Caco-2 (cell line): ENCODE results near the gene HSD11B1. TPM values are rescaled to one million over a fixed set of nuclear protein-coding genes. Genes with fewer than 3 reads are reported as not detected.

Experiments
- BruUV-seq: library from RNA; stranded (reverse); fragments of 400-500 nt; replicated peaks from 2 replicates; lab custom pipeline; 2021; lab: Mats Ljungman, UMichigan
- CTCF ChIA-PET: fragments of 300-600 bp; sonication (Branson Sonifier 250); formaldehyde crosslinking; loops from one replicate; lab custom pipeline; 2022; ENCODE audit warnings: antibody characterized with exemption; lab: Charles Lee
- POLR2A ChIA-PET: fragments of 300-600 bp; sonication (Branson Sonifier 250); formaldehyde crosslinking; loops from one replicate; lab custom pipeline; 2022; ENCODE audit warnings: antibody characterized with exemption; lab: Charles Lee
- DNase-seq, 2 experiments: peaks; one replicate each; pipeline versions ENCODE4 v3.0.0 to v3.0.0-alpha.2; 2020 to 2022
- H3K27me3 ChIP-seq: replicated peaks from 2 replicates; pipeline ENCODE4 v1.6.0; 2011; ENCODE audit warnings: low read length; ENCODE audit not compliant: control insufficient read depth, insufficient read depth
- H3K36me3 ChIP-seq: 2 replicates; pipeline ENCODE4 v1.5.1; 2011; ENCODE audit warnings: low read length; ENCODE audit not compliant: control insufficient read depth, insufficient read depth
- H3K4me1 ChIP-seq: fragments of 250-450 bp; sonication (Bioruptor Pico); 2 replicates; pipeline ENCODE4 v1.5.1; 2020; ENCODE audit warnings: mild to moderate bottlenecking
- H3K4me3 ChIP-seq: 2 replicates; pipeline ENCODE4 v1.5.1; 2011; ENCODE audit warnings: low read depth, mild to moderate bottlenecking, control low read depth, low read length
- H3K9me3 ChIP-seq: fragments of 250-450 bp; sonication (Bioruptor Pico); 2 replicates; pipeline ENCODE4 v1.5.1; 2020; ENCODE audit warnings: mild to moderate bottlenecking, moderate library complexity
- H3K27ac Mint-ChIP-seq: one replicate; pipeline ENCODE4 v1.8.0; 2022; ENCODE audit warnings: mixed read lengths; ENCODE audit not compliant: unreplicated experiment
- H3K27me3 Mint-ChIP-seq: one replicate; pipeline ENCODE4 v1.8.0; 2022; ENCODE audit warnings: mixed read lengths; ENCODE audit not compliant: insufficient read depth, unreplicated experiment
- H3K36me3 Mint-ChIP-seq: one replicate; pipeline ENCODE4 v1.8.0; 2022; ENCODE audit warnings: mild to moderate bottlenecking, mixed read lengths; ENCODE audit not compliant: insufficient read depth, unreplicated experiment
- H3K4me1 Mint-ChIP-seq: one replicate; pipeline ENCODE4 v1.8.0; 2022; ENCODE audit warnings: low read depth, mixed read lengths; ENCODE audit not compliant: unreplicated experiment
- H3K4me3 Mint-ChIP-seq: one replicate; pipeline ENCODE4 v1.8.0; 2022; ENCODE audit warnings: mild to moderate bottlenecking, moderate library complexity, mixed read lengths; ENCODE audit not compliant: unreplicated experiment
- H3K9me3 Mint-ChIP-seq: one replicate; pipeline ENCODE4 v1.8.0; 2022; ENCODE audit warnings: mixed read lengths; ENCODE audit not compliant: unreplicated experiment
- intact Hi-C: fragments of 100-400 bp; cut with micrococcal nuclease; formaldehyde crosslinking; loops from one replicate; pipeline ENCODE4 v1.10.0; 2022; ENCODE audit not compliant: unreplicated experiment
- total RNA-seq: library from RNA; stranded (reverse); gene quantifications from 2 replicates; pipeline ENCODE4 v1.2.3, GENCODE V29; 2022
- TF ChIP-seq, protein P1 (sequence below), 2 experiments: fragments of 200-600 bp in 1 of 2; IDR thresholded peaks; 1 replicate in 1 of 2; 2 replicates in 1 of 2; pipeline versions ENCODE4 v1.5.1 to v1.8.0; 2011 to 2022; ENCODE audit warnings: antibody characterized with exemption in 1 of 2, control low read depth in 1 of 2, inconsistent platforms in 1 of 2, low read depth in 1 of 2, low read length in 1 of 2, mild to moderate bottlenecking in 1 of 2, moderate library complexity in 1 of 2; ENCODE audit not compliant: insufficient read depth in 1 of 2, severe bottlenecking in 1 of 2, unreplicated experiment in 1 of 2

HSD11B1 gene
- total RNA-seq, 1 experiment from 2014 or later, result not detected

DNA sequence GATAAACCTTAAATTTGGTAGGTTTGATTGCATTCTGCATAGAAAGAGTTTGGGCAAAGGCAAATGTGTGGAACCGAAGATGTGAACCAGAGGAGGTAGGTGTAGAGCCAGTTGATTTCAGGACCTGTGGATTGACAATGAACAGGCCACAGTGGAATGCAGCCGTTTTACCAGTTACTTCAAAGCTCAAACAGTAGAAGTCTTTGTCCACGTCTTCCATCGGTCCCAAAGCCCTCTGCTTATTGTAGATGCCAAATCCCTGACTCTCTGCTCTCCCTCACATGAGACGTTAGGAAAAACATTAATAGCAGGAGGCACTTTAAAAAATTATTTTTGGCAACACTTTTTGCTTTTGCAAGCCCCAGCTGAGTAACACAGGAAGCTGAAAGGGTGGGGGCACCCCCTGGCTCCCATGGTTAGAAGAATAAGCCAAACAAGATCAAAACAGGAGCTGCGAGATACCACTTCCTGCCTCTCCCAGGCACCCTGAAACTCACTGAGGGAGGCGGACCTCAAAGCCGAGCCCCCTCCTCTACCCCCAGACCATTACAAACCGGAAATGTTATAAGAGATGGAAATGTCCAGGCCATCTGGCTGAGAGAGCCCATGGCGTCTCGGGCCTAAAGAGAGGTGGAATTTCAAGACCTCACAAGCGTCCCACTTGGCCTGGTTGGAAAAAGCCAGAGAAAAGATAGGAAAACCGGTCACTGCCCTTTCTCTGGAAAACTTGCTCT is 64.7 kb downstream of the HSD11B1 start:
- TF ChIP-seq, protein P1, sequence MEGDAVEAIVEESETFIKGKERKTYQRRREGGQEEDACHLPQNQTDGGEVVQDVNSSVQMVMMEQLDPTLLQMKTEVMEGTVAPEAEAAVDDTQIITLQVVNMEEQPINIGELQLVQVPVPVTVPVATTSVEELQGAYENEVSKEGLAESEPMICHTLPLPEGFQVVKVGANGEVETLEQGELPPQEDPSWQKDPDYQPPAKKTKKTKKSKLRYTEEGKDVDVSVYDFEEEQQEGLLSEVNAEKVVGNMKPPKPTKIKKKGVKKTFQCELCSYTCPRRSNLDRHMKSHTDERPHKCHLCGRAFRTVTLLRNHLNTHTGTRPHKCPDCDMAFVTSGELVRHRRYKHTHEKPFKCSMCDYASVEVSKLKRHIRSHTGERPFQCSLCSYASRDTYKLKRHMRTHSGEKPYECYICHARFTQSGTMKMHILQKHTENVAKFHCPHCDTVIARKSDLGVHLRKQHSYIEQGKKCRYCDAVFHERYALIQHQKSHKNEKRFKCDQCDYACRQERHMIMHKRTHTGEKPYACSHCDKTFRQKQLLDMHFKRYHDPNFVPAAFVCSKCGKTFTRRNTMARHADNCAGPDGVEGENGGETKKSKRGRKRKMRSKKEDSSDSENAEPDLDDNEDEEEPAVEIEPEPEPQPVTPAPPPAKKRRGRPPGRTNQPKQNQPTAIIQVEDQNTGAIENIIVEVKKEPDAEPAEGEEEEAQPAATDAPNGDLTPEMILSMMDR (IDR thresholded peaks at IDR 0.05; ENCODE audit: insufficient read depth in 1 of 2, low read depth in 1 of 2, low read length in 1 of 2, severe bottlenecking in 1 of 2, unreplicated experiment in 1 of 2), result no peak
- Mint-ChIP-seq H3K27me3 (no peaks in the 10 kb centered on the region), H3K4me3 (no peak overlapping the region), H3K4me1 (no peaks in the 10 kb centered on the region), H3K27ac (no peak overlapping the region), H3K9me3 (peaks cover 9% of the 10 kb centered on the region), H3K36me3 (no peaks in the 10 kb centered on the region)
- Histone ChIP-seq H3K4me3 (no peak overlapping the region), H3K4me1 (no peaks in the 10 kb centered on the region), H3K36me3 (no peaks in the 10 kb centered on the region), H3K27me3 (no peaks in the 10 kb centered on the region), H3K9me3 (no peaks in the 10 kb centered on the region)
- no TSS peak for BruUV-seq
- intact Hi-C loops, result no loop called here
- POLR2A ChIA-PET, result no interaction called here
- no peak for DNase-seq
- CTCF ChIA-PET, result no interaction called here

DNA sequence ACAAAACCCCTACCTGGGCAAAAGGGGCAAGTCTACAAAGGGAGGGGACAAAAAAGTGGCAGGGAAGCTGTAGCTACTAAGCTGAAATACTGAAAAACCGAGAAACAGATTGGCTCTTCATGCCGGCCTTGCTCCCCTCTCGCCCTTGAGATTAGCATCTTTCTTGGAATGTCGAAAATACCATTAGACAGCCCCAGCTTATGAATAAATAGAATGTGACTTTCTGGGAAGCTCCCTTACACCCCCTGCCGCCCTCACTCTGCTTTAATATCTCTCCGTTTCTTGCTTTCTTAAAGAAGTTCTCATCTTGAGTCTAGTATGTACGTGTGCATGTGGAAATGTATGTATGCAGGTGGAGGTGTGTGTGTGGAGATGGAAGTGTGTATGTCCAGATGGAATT is 65.3 kb downstream of the HSD11B1 start:
- peaks cover 4% of the 10 kb centered on the region for H3K9me3 Mint-ChIP-seq
- H3K36me3 Mint-ChIP-seq, result no peaks in the 10 kb centered on the region
- Histone ChIP-seq H3K4me3 (no peak overlapping the region), H3K9me3 (no peaks in the 10 kb centered on the region), H3K36me3 (no peaks in the 10 kb centered on the region), H3K27me3 (no peaks in the 10 kb centered on the region), H3K4me1 (no peaks in the 10 kb centered on the region)
- H3K4me3 Mint-ChIP-seq, result no peak overlapping the region
- DNase-seq, result no peak
- TF ChIP-seq, protein P1 (IDR thresholded peaks at IDR 0.05; ENCODE audit: insufficient read depth in 1 of 2, low read depth in 1 of 2, low read length in 1 of 2, severe bottlenecking in 1 of 2, unreplicated experiment in 1 of 2), result no peak
- H3K4me1 Mint-ChIP-seq, result no peaks in the 10 kb centered on the region
- no TSS peak for BruUV-seq
- POLR2A ChIA-PET, result no interaction called here
- no peaks in the 10 kb centered on the region for H3K27me3 Mint-ChIP-seq
- CTCF ChIA-PET, result no interaction called here
- no peak overlapping the region for H3K27ac Mint-ChIP-seq
- intact Hi-C loops, result no loop called here

DNA sequence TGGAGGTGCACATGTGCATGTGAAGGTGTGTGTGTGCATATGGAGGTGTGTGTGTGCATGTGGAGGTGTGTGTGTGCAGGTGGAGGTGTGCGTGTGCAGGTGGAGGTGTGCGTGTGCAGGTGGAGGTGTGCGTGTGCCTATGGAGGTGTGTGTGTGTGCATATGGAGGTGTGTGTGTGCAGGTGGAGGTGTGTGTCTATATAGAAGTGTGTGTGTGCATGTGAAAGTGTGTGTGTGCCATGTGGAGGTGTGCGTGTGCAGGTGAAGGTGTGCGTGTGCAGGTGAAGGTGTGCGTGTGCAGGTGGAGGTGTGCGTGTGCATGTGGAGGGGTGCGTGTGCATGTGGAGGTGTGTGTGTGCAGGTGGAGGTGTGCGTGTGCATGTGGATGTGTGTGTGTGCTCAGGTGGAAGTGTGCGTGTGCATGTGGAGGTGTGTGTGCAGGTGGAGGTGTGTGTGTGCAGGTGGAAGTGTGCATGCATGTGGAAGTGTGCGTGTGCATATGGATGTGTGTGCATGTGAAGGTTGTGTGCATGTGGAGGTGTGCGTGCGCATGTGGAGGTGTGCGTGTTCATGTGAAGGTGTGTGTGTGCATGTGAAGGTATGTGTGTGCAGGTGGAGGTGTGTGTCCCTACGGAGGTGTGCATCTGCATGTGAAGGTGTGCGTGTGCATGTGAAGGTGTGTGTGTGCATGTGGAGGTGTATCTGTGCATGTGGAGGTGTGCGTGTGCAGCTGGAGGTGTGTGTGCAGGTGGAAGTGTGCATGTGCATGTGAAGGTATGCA is 66.2 kb downstream of the HSD11B1 start:
- POLR2A ChIA-PET, result no interaction called here
- no peaks in the 10 kb centered on the region for H3K4me1 Mint-ChIP-seq
- Histone ChIP-seq H3K4me1 (no peaks in the 10 kb centered on the region), H3K4me3 (no peak overlapping the region), H3K27me3 (no peaks in the 10 kb centered on the region), H3K9me3 (no peaks in the 10 kb centered on the region), H3K36me3 (no peaks in the 10 kb centered on the region)
- no peak overlapping the region for H3K4me3 Mint-ChIP-seq
- no peaks in the 10 kb centered on the region for H3K9me3 Mint-ChIP-seq
- BruUV-seq, result no TSS peak
- intact Hi-C loops, result no loop called here
- no peak for DNase-seq
- H3K27me3 Mint-ChIP-seq, result no peaks in the 10 kb centered on the region
- H3K36me3 Mint-ChIP-seq, result no peaks in the 10 kb centered on the region
- H3K27ac Mint-ChIP-seq, result no peak overlapping the region
- CTCF ChIA-PET, result no interaction called here
- TF ChIP-seq, protein P1 (IDR thresholded peaks at IDR 0.05; ENCODE audit: insufficient read depth in 1 of 2, low read depth in 1 of 2, low read length in 1 of 2, severe bottlenecking in 1 of 2, unreplicated experiment in 1 of 2), result no peak
